Measurements from ENCODE around the gene KY.
"Not testable (repeated sequence)": the region's sequence is repeated elsewhere in the genome, so short reads cannot be mapped to it uniquely, and the experiment has no call there.

Gene KY

DNA sequence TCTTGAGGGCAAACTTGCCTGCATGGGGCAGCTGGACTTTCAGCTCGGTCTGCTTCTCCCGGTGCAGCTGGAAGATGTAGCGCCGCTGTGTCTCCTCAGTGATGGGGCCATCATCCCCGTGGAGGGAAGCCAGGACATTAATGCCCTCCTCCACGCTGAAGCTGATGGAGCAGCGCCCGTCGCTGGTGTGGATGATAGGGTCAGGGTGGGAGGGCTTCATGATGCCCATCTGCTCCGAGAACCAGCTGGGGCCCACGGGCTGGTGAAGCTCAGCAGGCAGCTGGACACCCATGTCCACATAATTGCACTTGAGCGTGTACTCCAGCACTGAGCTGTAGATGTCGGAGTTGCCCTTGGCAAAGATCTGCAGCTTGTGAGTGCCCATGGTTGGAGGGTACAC, 46.9 kb downstream of the KY start:
- no peak for DNase-seq (ENCODE audit: low read depth in 2 of 2, low spot score in 1 of 2)

GRCh38 chr3:134603480-134603879, 47.3 kb downstream of the KY start:
- DNase-seq (ENCODE audit: low read depth in 2 of 2, low spot score in 1 of 2), result no peak

GRCh38 chr3:134602440-134602814, 48.4 kb downstream of the KY start:
- no peak for DNase-seq (ENCODE audit: low read depth in 2 of 2, low spot score in 1 of 2)

GRCh38 chr3:134601539-134602439, 49.0 kb downstream of the KY start:
- no peak for DNase-seq (ENCODE audit: low read depth in 2 of 2, low spot score in 1 of 2)

- DNase-seq (ENCODE audit: low read depth in 2 of 2, low spot score in 1 of 2), result peak; percentile 7 to 13
Observed at GRCh38 chr3:134600685-134601463, 49.9 kb downstream of the KY start.

GRCh38 chr3:134600206-134600605, 50.6 kb downstream of the KY start:
- DNase-seq (ENCODE audit: low read depth in 2 of 2, low spot score in 1 of 2), result no peak

- DNase-seq (ENCODE audit: low read depth in 2 of 2, low spot score in 1 of 2), result no peak
Observed at GRCh38 chr3:134598763-134599545, 51.9 kb downstream of the KY start.

DNA sequence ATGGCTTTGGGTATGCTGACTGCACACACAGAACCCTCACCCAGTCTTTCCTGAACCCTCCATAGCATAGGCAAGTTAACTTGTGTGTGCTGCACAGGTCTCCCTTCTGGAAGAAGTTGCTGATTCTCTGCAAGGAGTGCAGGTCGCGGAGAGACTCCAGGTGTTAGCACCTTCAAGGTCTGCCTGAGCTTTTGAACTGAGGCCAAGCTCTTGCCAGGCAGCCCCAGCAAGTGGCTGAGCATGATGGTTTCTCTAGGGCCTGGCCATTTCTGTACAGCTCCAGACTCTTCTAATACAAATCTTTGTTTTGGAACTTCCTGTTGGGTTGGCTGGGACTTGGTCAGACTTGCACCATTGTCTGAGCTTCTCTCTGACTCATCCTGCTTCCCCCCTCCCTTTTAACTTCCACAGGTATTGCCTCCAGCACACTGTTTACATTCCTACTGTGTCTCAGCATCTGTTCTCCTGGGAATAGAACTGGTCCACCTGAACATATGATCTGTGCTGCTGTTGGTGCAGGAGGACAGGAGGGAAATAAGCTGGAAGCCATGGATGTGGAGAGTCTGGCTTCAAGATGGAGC, 53.3 kb downstream of the KY start:
- DNase-seq (ENCODE audit: low read depth in 2 of 2, low spot score in 1 of 2), result no peak

DNA sequence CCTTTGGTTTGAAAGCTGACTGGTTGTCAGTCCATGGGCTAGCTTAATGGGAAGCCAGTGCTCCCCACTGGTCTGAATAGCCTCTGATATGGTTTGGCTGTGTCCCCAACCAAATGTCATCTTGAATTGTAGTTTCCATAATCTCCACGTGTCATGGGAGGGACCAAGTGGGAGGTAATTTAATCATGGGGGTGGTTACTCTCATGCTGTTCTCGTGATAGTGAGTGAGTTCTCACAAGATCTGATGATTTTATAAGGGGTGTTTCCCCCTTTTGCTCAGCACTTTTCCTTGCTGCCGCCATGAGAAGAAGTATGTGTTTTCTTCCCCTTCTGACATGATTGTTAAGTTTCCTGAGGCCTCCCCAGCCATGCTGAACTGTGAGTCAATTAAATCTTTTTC, 55.8 kb downstream of the KY start:
- DNase-seq (ENCODE audit: low read depth in 2 of 2, low spot score in 1 of 2), result not testable (repeated sequence)

DNA sequence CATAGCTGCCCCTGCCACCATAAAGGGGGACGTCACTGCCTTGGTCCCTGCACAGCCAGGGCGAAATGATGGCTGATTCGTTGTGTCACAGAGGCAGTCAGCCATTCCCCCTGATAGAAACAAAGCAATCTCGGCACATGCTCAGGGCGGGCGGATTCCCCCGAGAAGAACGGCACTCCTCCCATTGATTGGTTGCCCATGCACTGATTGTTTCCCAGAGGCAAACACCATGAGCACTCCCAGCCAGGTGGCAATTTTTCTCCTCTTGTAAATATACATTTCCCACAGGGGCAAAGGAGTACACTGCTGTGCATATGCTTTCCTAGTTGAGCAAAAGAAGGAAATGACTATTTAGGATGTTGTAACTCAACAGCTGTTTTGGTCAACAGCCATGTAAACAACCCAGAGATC, 56.5 kb downstream of the KY start:
- DNase-seq (ENCODE audit: low read depth in 2 of 2, low spot score in 1 of 2), result no peak

DNA sequence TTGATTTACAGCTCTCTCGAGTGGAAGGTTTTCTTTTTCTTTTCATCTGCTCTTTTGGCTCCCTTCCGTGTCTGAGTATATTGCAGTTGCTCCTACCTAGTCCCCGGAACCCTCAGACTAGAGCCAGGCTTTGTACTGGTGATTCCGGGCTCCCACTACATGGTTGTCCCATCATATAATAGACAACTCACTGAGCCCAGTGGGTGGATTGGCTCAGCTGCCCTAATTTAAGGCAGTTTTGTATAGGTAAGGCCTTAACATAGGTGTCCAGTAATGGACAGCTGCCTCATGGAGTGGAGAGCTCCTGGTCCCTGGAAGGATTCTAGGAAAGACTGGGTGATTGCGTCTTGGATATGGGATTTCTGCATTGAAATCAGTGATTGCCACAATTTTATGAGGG, 58.0 kb downstream of the KY start:
- no peak for DNase-seq (ENCODE audit: low read depth in 2 of 2, low spot score in 1 of 2)

- no peak for DNase-seq (ENCODE audit: low read depth in 2 of 2, low spot score in 1 of 2)
Observed at GRCh38 chr3:134590766-134591165, 60.1 kb downstream of the KY start.

- no peak for DNase-seq (ENCODE audit: low read depth in 2 of 2, low spot score in 1 of 2)
Observed at GRCh38 chr3:134579141-134579665, 71.6 kb downstream of the KY start.

- no peak for DNase-seq (ENCODE audit: low read depth in 2 of 2, low spot score in 1 of 2)
Observed at GRCh38 chr3:134576831-134577230, 74.0 kb downstream of the KY start.

DNA sequence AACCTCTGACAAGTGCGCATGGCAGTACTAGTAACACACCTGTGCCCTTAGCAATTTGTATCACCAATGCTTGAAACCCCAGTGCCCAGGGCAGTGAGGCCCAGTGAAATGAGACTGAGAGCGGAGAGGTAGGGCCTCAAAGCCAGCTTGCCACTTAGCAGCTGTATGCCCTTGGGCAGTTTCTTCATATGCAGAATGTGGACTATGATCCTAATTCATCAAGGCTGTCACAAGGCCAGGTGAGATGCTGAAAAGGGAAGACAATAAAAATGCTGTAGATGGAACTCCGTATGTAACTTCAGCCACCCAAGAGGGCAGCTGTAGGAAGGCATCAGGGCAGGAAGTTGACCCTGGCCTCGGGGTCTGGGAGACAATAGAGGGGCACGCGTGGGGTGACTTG, 74.4 kb downstream of the KY start:
- no peak for DNase-seq (ENCODE audit: low read depth in 2 of 2, low spot score in 1 of 2)

DNA sequence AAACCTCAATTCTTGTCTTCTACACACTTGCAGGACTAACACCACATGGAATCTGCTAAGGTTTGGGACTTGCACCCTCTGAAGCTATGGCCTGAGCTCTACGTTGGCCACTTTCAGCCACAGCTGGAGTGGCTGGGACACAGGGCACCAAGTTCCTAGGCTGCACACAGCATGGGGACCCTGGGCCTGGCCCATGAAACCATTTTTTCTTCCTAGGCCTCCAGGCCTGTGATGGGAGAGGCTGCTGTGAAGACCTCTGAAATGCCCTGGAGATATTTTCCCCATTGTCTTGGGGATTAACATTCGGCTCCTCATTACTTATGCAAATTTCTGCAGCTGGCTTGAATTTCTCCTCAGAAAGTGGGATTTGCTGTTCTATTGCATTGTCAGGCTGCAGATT, 80.9 kb downstream of the KY start:
- DNase-seq (ENCODE audit: low read depth in 2 of 2, low spot score in 1 of 2), result not testable (repeated sequence)

GRCh38 chr3:134568790-134569189, 82.0 kb downstream of the KY start:
- no peak for DNase-seq (ENCODE audit: low read depth in 2 of 2, low spot score in 1 of 2)

DNA sequence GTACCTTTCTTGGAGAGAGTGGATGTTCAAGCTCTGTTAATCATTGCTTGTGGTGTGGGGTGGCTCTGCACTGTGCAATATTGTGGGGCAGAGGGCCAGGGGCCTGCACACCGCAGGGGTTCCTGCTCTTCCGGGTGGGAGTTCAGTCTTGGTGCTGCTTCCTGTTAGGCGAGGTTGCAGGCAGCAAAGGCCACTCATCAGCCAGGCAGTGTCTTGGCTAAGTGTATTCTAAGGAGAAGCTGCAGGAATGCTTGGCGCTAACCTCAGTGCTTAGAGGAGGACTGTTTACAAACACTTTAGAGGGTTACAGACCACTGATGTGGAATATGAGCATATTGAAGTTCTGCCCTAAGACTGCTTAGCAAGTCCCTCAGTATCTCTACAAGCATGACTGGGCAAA, 83.2 kb downstream of the KY start:
- DNase-seq (ENCODE audit: low read depth in 2 of 2, low spot score in 1 of 2), result no peak

- DNase-seq (ENCODE audit: low read depth in 2 of 2, low spot score in 1 of 2), result no peak
Observed at GRCh38 chr3:134564991-134565390, 85.8 kb downstream of the KY start.

GRCh38 chr3:134563601-134564000, 87.2 kb downstream of the KY start:
- no peak for DNase-seq (ENCODE audit: low read depth in 2 of 2, low spot score in 1 of 2)

DNA sequence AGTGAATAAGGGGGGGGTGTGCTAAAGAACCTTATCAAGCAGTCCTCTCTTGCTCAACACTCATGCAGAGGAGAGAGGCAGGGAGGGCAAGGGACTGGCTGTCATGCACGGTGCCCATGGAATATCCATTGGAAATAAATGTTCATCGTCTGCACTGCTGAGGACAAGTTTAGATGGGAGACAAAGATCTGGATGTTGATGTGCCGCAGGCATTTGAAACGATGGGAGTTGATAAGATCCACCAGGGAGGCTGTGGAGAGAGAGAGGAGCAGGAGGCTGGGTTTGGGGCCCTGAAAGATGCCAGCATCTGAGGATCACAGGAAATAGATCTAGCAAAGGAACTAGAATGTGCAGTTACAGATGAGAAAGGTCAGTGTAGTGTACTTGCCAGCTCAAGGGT, 88.8 kb downstream of the KY start:
- no peak for DNase-seq (ENCODE audit: low read depth in 2 of 2, low spot score in 1 of 2)

All from stimulated activated CD8-positive, alpha-beta memory T cell treated with anti-CD3 and anti-CD28 coated beads, Interleukin-4, amount 100 ng/mL, for 1 hour (primary cell).